Measurements from ENCODE around the gene GDF2. TPM values are rescaled to one million over a fixed set of nuclear protein-coding genes. Genes with fewer than 3 reads are reported as not detected.

GDF2 gene
- total and polyA plus RNA-seq, 2 of the 4 experiments (the other 2 are of a cell fraction), result under 0.01 TPM; not detected in 1

GRCh38 chr10:47348661-47349470 lies 26.6 kb downstream of the GDF2 start:
- WGBS, 2 experiments (ENCODE audit: extremely low coverage in 2 of 2, insufficient read length in 1 of 2), result 89% methylated on average over 17 of the region's 36 CpGs; no CpG with 5 or more reads in 1 of the 2 experiments
- no peak overlapping the region for H3K56ac ChIP-seq (ENCODE audit: extremely low read depth, insufficient read depth, low read length)
- H2AFZ ChIP-seq (replicated peaks; ENCODE audit: low read length, poor library complexity), result no peak overlapping the region
- intact Hi-C loops (cut with micrococcal nuclease) (no loop called here), dilution Hi-C loops (cut with HindIII; ENCODE audit: low sequenced_read_pairs, unreplicated experiment) (no loop called here), in situ Hi-C loops (cut with MboI; ENCODE audit: low sequenced_read_pairs) (no loop called here)
- H3K36me3 ChIP-seq (ENCODE audit: control insufficient read depth, insufficient read depth, low read length), result no peaks in the 10 kb centered on the region
- no peak overlapping the region for H3K4me2 ChIP-seq (ENCODE audit: low read depth, low read length)
- H3K4me3 ChIP-seq (ENCODE audit: insufficient read depth, low read depth, low read length), result no peak overlapping the region
- DNase-seq, result no peak
- H3K9ac ChIP-seq (ENCODE audit: low read depth, low read length), result no peak overlapping the region
- no peaks in the 10 kb centered on the region for H3K79me1 ChIP-seq (ENCODE audit: low read depth in 1 of 2, low read length in 2 of 2)
- H2BK5ac ChIP-seq (ENCODE audit: low read depth, low read length, poor library complexity, severe bottlenecking), result no peak overlapping the region
- H3K4ac ChIP-seq (ENCODE audit: low read depth, low read length), result no peak overlapping the region
- no peak for ATAC-seq (ENCODE audit: low read depth)
- no peak overlapping the region for H3K27ac ChIP-seq (ENCODE audit: insufficient read depth, low read length)
- no TSS peak for BruUV-seq (replicated peaks)
- no peak for TF ChIP-seq BHLHE40 (IDR thresholded peaks at IDR 0.05; ENCODE audit: low read depth, low read length)
- no peak for TF ChIP-seq RFX5 (IDR thresholded peaks at IDR 0.05; ENCODE audit: low read depth, low read length)
- TF ChIP-seq CTCF (conservative IDR thresholded peaks at IDR 0.05; ENCODE audit: low read depth, low read length), result no peak
- TF ChIP-seq FOS (IDR thresholded peaks at IDR 0.05; ENCODE audit: low read depth, low read length), result no peak
- no peak for TF ChIP-seq SMC3 (IDR thresholded peaks at IDR 0.05; ENCODE audit: low read depth, low read length)
- no peak for TF ChIP-seq RCOR1 (IDR thresholded peaks at IDR 0.05; ENCODE audit: insufficient replicate concordance, low read length)
- TF ChIP-seq ELK1 (IDR thresholded peaks at IDR 0.05; ENCODE audit: borderline replicate concordance, low read depth, low read length), result no peak
- TF ChIP-seq MAFK (IDR thresholded peaks at IDR 0.05; ENCODE audit: low read depth, low read length), result no peak
- TF ChIP-seq CHD1 (IDR thresholded peaks at IDR 0.05; ENCODE audit: low read depth, low read length), result no peak
- no peak for TF ChIP-seq MXI1 (IDR thresholded peaks at IDR 0.05; ENCODE audit: borderline replicate concordance, low read depth, low read length)
- no peak for TF ChIP-seq POLR2A (IDR thresholded peaks at IDR 0.05; ENCODE audit: low read depth, low read length)
- TF ChIP-seq CEBPB (IDR thresholded peaks at IDR 0.05; ENCODE audit: low read depth, low read length), result no peak
- TF ChIP-seq RAD21 (IDR thresholded peaks at IDR 0.05; ENCODE audit: low read length), result no peak
- no peak for TF ChIP-seq NFE2L2 (IDR thresholded peaks at IDR 0.05; ENCODE audit: low read depth, low read length)
- no peak for TF ChIP-seq USF2 (IDR thresholded peaks at IDR 0.05; ENCODE audit: low read depth, low read length)
- no peak for TF ChIP-seq MAZ (IDR thresholded peaks at IDR 0.05; ENCODE audit: borderline replicate concordance, low read depth, low read length)
- H2AK5ac ChIP-seq (ENCODE audit: low read depth, low read length), result no peak overlapping the region
- H3K23ac ChIP-seq (ENCODE audit: low read depth, low read length), result no peak overlapping the region
- no peak overlapping the region for H2BK120ac ChIP-seq (ENCODE audit: low read depth, low read length)
- H4K8ac ChIP-seq (ENCODE audit: low read depth in 2 of 2, low read length in 2 of 2), result no peak overlapping the region
- no peak overlapping the region for H2AK9ac ChIP-seq (replicated peaks; ENCODE audit: low read depth, low read length, poor library complexity)
- no peak overlapping the region for H3K14ac ChIP-seq (replicated peaks; ENCODE audit: low read depth, low read length)
- CTCF ChIA-PET, result no interaction called here
- no peaks in the 10 kb centered on the region for H4K20me1 ChIP-seq (ENCODE audit: insufficient read depth, low read length)
- POLR2A ChIA-PET (ENCODE audit: unreplicated experiment), result no interaction called here
- H3K27me3 ChIP-seq (ENCODE audit: control insufficient read depth, insufficient read depth, low read length), result peaks cover 39% of the 10 kb centered on the region
- no peaks in the 10 kb centered on the region for H3K4me1 ChIP-seq (ENCODE audit: control insufficient read depth, insufficient read depth, low read length)
- no peak overlapping the region for H3K18ac ChIP-seq (ENCODE audit: low read depth, low read length)
- H4K5ac ChIP-seq (ENCODE audit: low read depth, low read length), result no peak overlapping the region
- H2BK15ac ChIP-seq (ENCODE audit: low read depth, low read length), result no peak overlapping the region
- no peaks in the 10 kb centered on the region for H3K9me3 ChIP-seq (ENCODE audit: control insufficient read depth, insufficient read depth, low read length)
- H3K9me1 ChIP-seq (ENCODE audit: insufficient read depth, low read length), result no peaks in the 10 kb centered on the region
- H4K91ac ChIP-seq (ENCODE audit: insufficient read depth, low read depth, low read length), result no peak overlapping the region
- H2BK20ac ChIP-seq (ENCODE audit: low read depth, low read length), result no peak overlapping the region
